Activated naive CD8-positive, alpha-beta T cell treated with anti-CD3 and anti-CD28 coated beads, Interleukin-2, amount 50 U/mL, for 24 hours (primary cell): ENCODE data around the gene CS.
"Not testable (repeated sequence)": the region's sequence is repeated elsewhere in the genome, so short reads cannot be mapped to it uniquely, and the experiment has no call there.

Experiments used
- ATAC-seq: fragments of 150-1000 bp; cut with Tn5 transposase; one replicate; pipeline ENCODE4 v1.10.0; 2021
- DNase-seq: peaks from one replicate; pipeline ENCODE4 v3.0.0; 2021
- H3K27ac Mint-ChIP-seq: one replicate; pipeline ENCODE4 v1.8.0; 2021; ENCODE audit warnings: mild to moderate bottlenecking, mixed read lengths
- H3K27me3 Mint-ChIP-seq: one replicate; pipeline ENCODE4 v1.8.0; 2021; ENCODE audit warnings: mixed read lengths
- H3K36me3 Mint-ChIP-seq: one replicate; pipeline ENCODE4 v1.8.0; 2021; ENCODE audit warnings: low read depth, mixed read lengths
- H3K4me1 Mint-ChIP-seq: one replicate; pipeline ENCODE4 v1.8.0; 2021; ENCODE audit warnings: mixed read lengths
- H3K4me3 Mint-ChIP-seq: one replicate; pipeline ENCODE4 v1.8.0; 2021; ENCODE audit warnings: mild to moderate bottlenecking, moderate library complexity, mixed read lengths
- H3K9me3 Mint-ChIP-seq: one replicate; pipeline ENCODE4 v1.8.0; 2021; ENCODE audit warnings: mixed read lengths

Gene CS

GRCh38 chr12:56333197-56333678 lies 33.1 kb upstream of the CS start:
- peaks cover 2% of the 10 kb centered on the region for H3K27me3 Mint-ChIP-seq
- H3K27ac Mint-ChIP-seq, result peak overlapping the region; percentile 100
- peak; percentile 8 for ATAC-seq
- peaks cover 9% of the 10 kb centered on the region for H3K36me3 Mint-ChIP-seq
- no peak for DNase-seq
- peaks cover 46% of the 10 kb centered on the region for H3K4me1 Mint-ChIP-seq
- H3K4me3 Mint-ChIP-seq, result peak overlapping the region; percentile 96
- H3K9me3 Mint-ChIP-seq, result no peaks in the 10 kb centered on the region

- Mint-ChIP-seq H3K9me3 (no peaks in the 10 kb centered on the region), H3K4me1 (peaks cover 40% of the 10 kb centered on the region), H3K27ac (peak overlapping the region; percentile 100), H3K36me3 (peaks cover 9% of the 10 kb centered on the region), H3K27me3 (peaks cover 2% of the 10 kb centered on the region), H3K4me3 (peak overlapping the region; percentile 96)
- no peak for ATAC-seq
- DNase-seq, result no peak
Measured at GRCh38 chr12:56332512-56333196, 32.5 kb upstream of the CS start.

GRCh38 chr12:56330936-56331490 lies 30.9 kb upstream of the CS start:
- Mint-ChIP-seq H3K4me3 (no peak overlapping the region), H3K27ac (no peak overlapping the region), H3K27me3 (peaks cover 2% of the 10 kb centered on the region), H3K9me3 (no peaks in the 10 kb centered on the region), H3K36me3 (peaks cover 13% of the 10 kb centered on the region), H3K4me1 (peaks cover 27% of the 10 kb centered on the region)
- DNase-seq, result no peak
- no peak for ATAC-seq

- ATAC-seq (no peak), DNase-seq (no peak)
- H3K4me1 Mint-ChIP-seq, result no peaks in the 10 kb centered on the region
Measured at GRCh38 chr12:56326533-56326932, 26.4 kb upstream of the CS start.

GRCh38 chr12:56326126-56326525 lies 26.0 kb upstream of the CS start:
- Mint-ChIP-seq H3K27ac (no peak overlapping the region), H3K9me3 (no peaks in the 10 kb centered on the region), H3K27me3 (no peaks in the 10 kb centered on the region), H3K4me1 (peaks cover 2% of the 10 kb centered on the region), H3K4me3 (no peak overlapping the region), H3K36me3 (peaks cover 5% of the 10 kb centered on the region)
- DNase-seq, result no peak
- ATAC-seq, result no peak

More at GRCh38 chr12:56326533-56326932, 26.4 kb upstream of the CS start:
- H3K27me3 Mint-ChIP-seq, result no peaks in the 10 kb centered on the region
- no peak overlapping the region for H3K4me3 Mint-ChIP-seq
- peaks cover 5% of the 10 kb centered on the region for H3K36me3 Mint-ChIP-seq
- no peaks in the 10 kb centered on the region for H3K9me3 Mint-ChIP-seq
- H3K27ac Mint-ChIP-seq, result no peak overlapping the region

- Mint-ChIP-seq H3K36me3 (peaks cover 5% of the 10 kb centered on the region), H3K9me3 (no peaks in the 10 kb centered on the region), H3K27me3 (no peaks in the 10 kb centered on the region), H3K27ac (no peak overlapping the region), H3K4me3 (no peak overlapping the region), H3K4me1 (peaks cover 7% of the 10 kb centered on the region)
- ATAC-seq, result no peak
- DNase-seq, result no peak
Measured at GRCh38 chr12:56324206-56324605, 24.1 kb upstream of the CS start.

- not testable (repeated sequence) for H3K4me3 Mint-ChIP-seq, H3K27me3 Mint-ChIP-seq, ATAC-seq, H3K4me1 Mint-ChIP-seq, DNase-seq, H3K27ac Mint-ChIP-seq, H3K36me3 Mint-ChIP-seq, H3K9me3 Mint-ChIP-seq
Measured at GRCh38 chr12:56321610-56322009, 21.5 kb upstream of the CS start.

- H3K27me3 Mint-ChIP-seq, result no peaks in the 10 kb centered on the region
- no peak overlapping the region for H3K4me3 Mint-ChIP-seq
- no peaks in the 10 kb centered on the region for H3K9me3 Mint-ChIP-seq
- H3K4me1 Mint-ChIP-seq, result peaks cover 12% of the 10 kb centered on the region
- DNase-seq (no peak), ATAC-seq (no peak)
- peaks cover 6% of the 10 kb centered on the region for H3K36me3 Mint-ChIP-seq
- H3K27ac Mint-ChIP-seq, result peak overlapping the region; percentile 53
Measured at GRCh38 chr12:56321027-56321426, 20.9 kb upstream of the CS start.

- H3K9me3 Mint-ChIP-seq, result no peaks in the 10 kb centered on the region
- no peaks in the 10 kb centered on the region for H3K27me3 Mint-ChIP-seq
- DNase-seq (no peak), ATAC-seq (no peak)
- H3K4me1 Mint-ChIP-seq, result peaks cover 21% of the 10 kb centered on the region
- H3K27ac Mint-ChIP-seq, result no peak overlapping the region
- peaks cover 14% of the 10 kb centered on the region for H3K36me3 Mint-ChIP-seq
- no peak overlapping the region for H3K4me3 Mint-ChIP-seq
Measured at GRCh38 chr12:56317675-56318074, 17.5 kb upstream of the CS start.

GRCh38 chr12:56315622-56316473 lies 15.7 kb upstream of the CS start, which contains the start of gene CNPY2:
Gene CNPY2, minus strand, starts transcription at chr12:56315988. Its CDS starts 771 bp downstream, at chr12:56315217.
- DNase-seq (peak; percentile 94), ATAC-seq (peak; percentile 96)
- peak within 1 kb of the TSS; percentile 97 for H3K27ac Mint-ChIP-seq
- peaks cover 17% of the 10 kb centered on the region for H3K4me1 Mint-ChIP-seq
- peak within 1 kb of the TSS; percentile 99 for H3K4me3 Mint-ChIP-seq
- no peaks in the 10 kb centered on the region for H3K27me3 Mint-ChIP-seq
- H3K36me3 Mint-ChIP-seq, result peaks cover 18% of the 10 kb centered on the region
- no peaks in the 10 kb centered on the region for H3K9me3 Mint-ChIP-seq

- ATAC-seq, result no peak
- DNase-seq, result no peak
- no peaks in the 10 kb centered on the region for H3K27me3 Mint-ChIP-seq
- peaks cover 19% of the 10 kb centered on the region for H3K36me3 Mint-ChIP-seq
- H3K4me1 Mint-ChIP-seq, result peaks cover 17% of the 10 kb centered on the region
- H3K27ac Mint-ChIP-seq, result peak overlapping the region; percentile 97
- H3K4me3 Mint-ChIP-seq, result peak overlapping the region; percentile 99
- H3K9me3 Mint-ChIP-seq, result no peaks in the 10 kb centered on the region
Measured at GRCh38 chr12:56315249-56315621, 15.1 kb upstream of the CS start.

- H3K9me3 Mint-ChIP-seq, result no peaks in the 10 kb centered on the region
- ATAC-seq, result no peak
- H3K4me3 Mint-ChIP-seq, result no peak overlapping the region
- H3K27me3 Mint-ChIP-seq, result no peaks in the 10 kb centered on the region
- H3K4me1 Mint-ChIP-seq, result peaks cover 10% of the 10 kb centered on the region
- peaks cover 29% of the 10 kb centered on the region for H3K36me3 Mint-ChIP-seq
- no peak for DNase-seq
- no peak overlapping the region for H3K27ac Mint-ChIP-seq
Measured at GRCh38 chr12:56311003-56311402, 10.9 kb upstream of the CS start.

GRCh38 chr12:56308714-56309113 lies 8.6 kb upstream of the CS start:
- Mint-ChIP-seq H3K27ac (no peak overlapping the region), H3K4me1 (peaks cover 2% of the 10 kb centered on the region), H3K9me3 (no peaks in the 10 kb centered on the region), H3K27me3 (no peaks in the 10 kb centered on the region), H3K36me3 (peaks cover 28% of the 10 kb centered on the region), H3K4me3 (no peak overlapping the region)
- DNase-seq, result no peak
- ATAC-seq, result no peak

GRCh38 chr12:56307221-56307965 lies 7.3 kb upstream of the CS start:
- H3K36me3 Mint-ChIP-seq, result peaks cover 27% of the 10 kb centered on the region
- no peak for ATAC-seq
- peaks cover 2% of the 10 kb centered on the region for H3K4me1 Mint-ChIP-seq
- DNase-seq, result no peak
- H3K4me3 Mint-ChIP-seq, result no peak overlapping the region
- H3K27me3 Mint-ChIP-seq, result no peaks in the 10 kb centered on the region
- no peaks in the 10 kb centered on the region for H3K9me3 Mint-ChIP-seq
- no peak overlapping the region for H3K27ac Mint-ChIP-seq
